HEK293T (cell line): Measurements from ENCODE around the gene MED22.

Experiments used
- CTCF ChIA-PET: fragments of 350-600 bp; formaldehyde crosslinking; extraction: SDS; loops from one replicate; lab custom pipeline; 2021; ENCODE audit warnings: antibody characterized with exemption, inconsistent platforms; lab: Yijun Ruan, JAX
- POLR2A ChIA-PET: fragments of 350-600 bp; formaldehyde crosslinking; extraction: SDS; loops from one replicate; lab custom pipeline; 2020; ENCODE audit warnings: antibody characterized with exemption, inconsistent platforms; lab: Yijun Ruan, JAX
- DNase-seq: peaks from one replicate; pipeline ENCODE4 v3.0.0; 2012; ENCODE audit warnings: mixed read lengths; ENCODE audit errors: extremely low spot score
- ARNT ChIP-seq: fragments of 450-650 bp; IDR thresholded peaks from 2 replicates; pipeline ENCODE4 v1.6.1; 2017; ENCODE audit warnings: mild to moderate bottlenecking
- BHLHE40 ChIP-seq: fragments of 450-650 bp; IDR thresholded peaks from 2 replicates; pipeline ENCODE4 v1.6.1; 2016; ENCODE audit warnings: mild to moderate bottlenecking, moderate library complexity, borderline replicate concordance
- CTBP1 ChIP-seq: fragments of 450-650 bp; IDR thresholded peaks from 2 replicates; pipeline ENCODE4 v1.6.1; 2016; ENCODE audit warnings: borderline replicate concordance
- ELF4 ChIP-seq: fragments of 450-650 bp; IDR thresholded peaks from 2 replicates; pipeline ENCODE4 v1.6.1; 2017; ENCODE audit warnings: antibody characterized with exemption
- FOXA1 ChIP-seq: fragments of 450-650 bp; IDR thresholded peaks from 2 replicates; pipeline ENCODE4 v1.6.1; 2016; ENCODE audit warnings: mild to moderate bottlenecking
- FOXK2 ChIP-seq: fragments of 450-650 bp; IDR thresholded peaks from 2 replicates; pipeline ENCODE4 v1.6.1; 2016; ENCODE audit warnings: mild to moderate bottlenecking
- FOXM1 ChIP-seq: fragments of 450-650 bp; IDR thresholded peaks from 2 replicates; pipeline ENCODE4 v1.6.1; 2017; ENCODE audit warnings: mild to moderate bottlenecking, borderline replicate concordance
- HDGF ChIP-seq: fragments of 450-650 bp; IDR thresholded peaks from 2 replicates; pipeline ENCODE4 v1.6.1; 2017; ENCODE audit warnings: antibody characterized with exemption, borderline replicate concordance
- L3MBTL2 ChIP-seq: fragments of 450-650 bp; conservative IDR thresholded peaks from 2 replicates; pipeline ENCODE4 v1.6.1; 2016; ENCODE audit warnings: mild to moderate bottlenecking
- LEF1 ChIP-seq: fragments of 450-650 bp; IDR thresholded peaks from 2 replicates; pipeline ENCODE4 v1.6.1; 2017; ENCODE audit warnings: mild to moderate bottlenecking, borderline replicate concordance
- NFRKB ChIP-seq: fragments of 450-650 bp; IDR thresholded peaks from 2 replicates; pipeline ENCODE4 v1.6.1; 2016; ENCODE audit warnings: mild to moderate bottlenecking, moderate library complexity
- PKNOX1 ChIP-seq: fragments of 450-650 bp; IDR thresholded peaks from 2 replicates; pipeline ENCODE4 v1.6.1; 2016
- SP1 ChIP-seq: fragments of 450-650 bp; IDR thresholded peaks from 2 replicates; pipeline ENCODE4 v1.6.1; 2017
- SUZ12 ChIP-seq: fragments of 450-650 bp; IDR thresholded peaks from 2 replicates; pipeline ENCODE4 v1.6.1; 2016; ENCODE audit warnings: mild to moderate bottlenecking
- TARDBP ChIP-seq: fragments of 450-650 bp; IDR thresholded peaks from 2 replicates; pipeline ENCODE4 v1.6.1; 2016
- ZNF384 ChIP-seq: fragments of 450-650 bp; IDR thresholded peaks from 2 replicates; pipeline ENCODE4 v1.6.1; 2016

Gene MED22

GRCh38 chr9:133344071-133344470 lies 3.9 kb downstream of the MED22 start:
- CTCF ChIA-PET, result interaction anchor here (0.7 kb wide), 1 partner anchor 171 kb away, joined by 3 read pairs; no protein-coding TSS in a partner anchor
- POLR2A ChIA-PET, result no interaction called here
- DNase-seq, result no peak
- TF ChIP-seq SP1, result no peak
- TF ChIP-seq LEF1, result no peak
- TF ChIP-seq FOXM1, result no peak
- no peak for TF ChIP-seq PKNOX1
- no peak for TF ChIP-seq ARNT
- no peak for TF ChIP-seq CTBP1
- TF ChIP-seq ELF4, result no peak
- TF ChIP-seq ZNF384, result no peak
- no peak for TF ChIP-seq HDGF

- no peak for DNase-seq
- CTCF ChIA-PET, result interaction anchor here (0.6 kb wide), 2 partner anchors 149 to 199 kb away, joined by 3 read pairs; no protein-coding TSS in a partner anchor
- POLR2A ChIA-PET, result interaction anchor here (1.1 to 1.2 kb wide), 2 partner anchors 8 to 13 kb away, joined by 4 read pairs; partner anchors contain the start of gene SURF1
- TF ChIP-seq PKNOX1, result no peak
- TF ChIP-seq ELF4, result no peak
- no peak for TF ChIP-seq TARDBP
- no peak for TF ChIP-seq ARNT
- no peak for TF ChIP-seq BHLHE40
- TF ChIP-seq SP1, result no peak
- no peak for TF ChIP-seq LEF1
- no peak for TF ChIP-seq L3MBTL2
- no peak for TF ChIP-seq CTBP1
Measured at GRCh38 chr9:133342570-133342969, 5.4 kb downstream of the MED22 start.

GRCh38 chr9:133342069-133342406 lies 5.9 kb downstream of the MED22 start:
- TF ChIP-seq FOXM1, result no peak
- no peak for TF ChIP-seq CTBP1
- no peak for TF ChIP-seq FOXK2
- TF ChIP-seq PKNOX1, result no peak
- POLR2A ChIA-PET, result interaction anchor here (1.1 to 3.0 kb wide), 3 partner anchors 8 to 14 kb away, joined by 4 to 12 read pairs (median 4); partner anchors contain the start of genes SURF1 and SURF2
- CTCF ChIA-PET, result interaction anchor here (0.6 to 1.0 kb wide), 5 partner anchors 9 to 198 kb away, joined by 3 to 4 read pairs (median 3); no protein-coding TSS in a partner anchor
- peak; percentile 31 for DNase-seq

- no peak for TF ChIP-seq SP1
- no peak for TF ChIP-seq TARDBP
- TF ChIP-seq NFRKB, result no peak
- TF ChIP-seq FOXM1, result no peak
- no peak for TF ChIP-seq L3MBTL2
- TF ChIP-seq CTBP1, result no peak
- no peak for TF ChIP-seq FOXK2
- DNase-seq, result no peak
- ChIA-PET POLR2A (interaction anchor here (1.2 to 3.0 kb wide), 2 partner anchors 9 to 15 kb away, joined by 4 to 12 read pairs; partner anchors contain the start of genes SURF1 and SURF2), CTCF (interaction anchor here (0.6 to 1.0 kb wide), 6 partner anchors 10 to 1283 kb away, joined by 3 to 4 read pairs (median 3); no protein-coding TSS in a partner anchor)
Measured at GRCh38 chr9:133341369-133342068, 6.4 kb downstream of the MED22 start.

- no peak for DNase-seq
- no peak for TF ChIP-seq BHLHE40
- no peak for TF ChIP-seq SP1
- no peak for TF ChIP-seq ELF4
- no peak for TF ChIP-seq HDGF
- no peak for TF ChIP-seq LEF1
- no peak for TF ChIP-seq FOXK2
- TF ChIP-seq ARNT, result no peak
- no peak for TF ChIP-seq NFRKB
- no peak for TF ChIP-seq TARDBP
- no peak for TF ChIP-seq ZNF384
- TF ChIP-seq FOXA1, result no peak
- no peak for TF ChIP-seq PKNOX1
- TF ChIP-seq SUZ12, result no peak
- no peak for TF ChIP-seq L3MBTL2
- no peak for TF ChIP-seq FOXM1
- ChIA-PET CTCF (interaction anchor here (0.7 kb wide), 1 partner anchor 1284 kb away, joined by 4 read pairs; no protein-coding TSS in a partner anchor), POLR2A (interaction anchor here (3.0 kb wide), 1 partner anchor 15 kb away, joined by 12 read pairs; the partner anchor contains the start of genes SURF1 and SURF2)
Measured at GRCh38 chr9:133340916-133341315, 7.0 kb downstream of the MED22 start.

- DNase-seq, result no peak
- TF ChIP-seq ZNF384 (no peak), FOXM1 (no peak), PKNOX1 (no peak), L3MBTL2 (no peak), FOXK2 (no peak), ARNT (no peak), CTBP1 (no peak), SUZ12 (no peak), BHLHE40 (no peak), LEF1 (no peak), HDGF (no peak), NFRKB (no peak), SP1 (no peak), FOXA1 (no peak), ELF4 (no peak), TARDBP (no peak)
- ChIA-PET CTCF (no interaction called here), POLR2A (interaction anchor here (1.3 to 3.0 kb wide), 5 partner anchors 8 to 173 kb away, joined by 3 to 14 read pairs (median 9); partner anchors contain the start of genes MED22, RPL7A, SURF1 and SURF2)
Measured at GRCh38 chr9:133340256-133340655, 7.7 kb downstream of the MED22 start.
